Measurements from ENCODE around the gene MTX1. TPM values are rescaled to one million over a fixed set of nuclear protein-coding genes. Genes with fewer than 3 reads are reported as not detected.
A peak's percentile ranks its signal among the peaks of the same experiment; 100 is the strongest.

The MTX1 gene
- total RNA-seq, 1 donor = 42.7 TPM

- H3K4me2 ChIP-seq (ENCODE audit: insufficient read depth, low read length) = peak overlapping the region; percentile 89
- H3K27ac ChIP-seq (ENCODE audit: low read depth, low read length) = peak overlapping the region; percentile 80
- peaks cover 26% of the 10 kb centered on the region for H3K36me3 ChIP-seq (ENCODE audit: insufficient read depth, low read length)
- H2AFZ ChIP-seq (ENCODE audit: low read length) = peak overlapping the region; percentile 88
- peaks cover 22% of the 10 kb centered on the region for H3K79me2 ChIP-seq (ENCODE audit: insufficient read depth, low read length)
- no peaks in the 10 kb centered on the region for H3K27me3 ChIP-seq (ENCODE audit: insufficient read depth, low read length)
- H3K4me3 ChIP-seq (ENCODE audit: insufficient read depth, low read length) = peak overlapping the region; percentile 87
- peaks cover 14% of the 10 kb centered on the region for H4K20me1 ChIP-seq (ENCODE audit: insufficient read depth, low read length)
- DNase-seq (ENCODE audit: insufficient read length, low spot score, missing footprints) = peak; percentile 46
- H3K9me3 ChIP-seq (ENCODE audit: low read depth, low read length) = no peaks in the 10 kb centered on the region
- no peak for TF ChIP-seq CTCF (IDR thresholded peaks at IDR 0.05; ENCODE audit: extremely low read depth, low read depth, low read length)
- peaks cover 21% of the 10 kb centered on the region for H3K4me1 ChIP-seq (ENCODE audit: insufficient read depth, low read length)
Measured at GRCh38 chr1:155171836-155172731, 36.4 kb upstream of the MTX1 start.

- peak within 1 kb of the TSS; percentile 88 for H2AFZ ChIP-seq (ENCODE audit: low read length)
- H3K4me3 ChIP-seq (ENCODE audit: insufficient read depth, low read length) = peak within 1 kb of the TSS; percentile 87
- peaks cover 22% of the 10 kb centered on the region for H3K79me2 ChIP-seq (ENCODE audit: insufficient read depth, low read length)
- H4K20me1 ChIP-seq (ENCODE audit: insufficient read depth, low read length) = peaks cover 14% of the 10 kb centered on the region
- TF ChIP-seq CTCF (IDR thresholded peaks at IDR 0.05; ENCODE audit: extremely low read depth, low read depth, low read length) = peak; percentile 98
- peaks cover 17% of the 10 kb centered on the region for H3K4me1 ChIP-seq (ENCODE audit: insufficient read depth, low read length)
- H3K27me3 ChIP-seq (ENCODE audit: insufficient read depth, low read length) = no peaks in the 10 kb centered on the region
- H3K36me3 ChIP-seq (ENCODE audit: insufficient read depth, low read length) = peaks cover 26% of the 10 kb centered on the region
- no peaks in the 10 kb centered on the region for H3K9me3 ChIP-seq (ENCODE audit: low read depth, low read length)
- peak; percentile 100 for DNase-seq (ENCODE audit: insufficient read length, low spot score, missing footprints)
- H3K27ac ChIP-seq (ENCODE audit: low read depth, low read length) = peak within 1 kb of the TSS; percentile 80
- H3K4me2 ChIP-seq (ENCODE audit: insufficient read depth, low read length) = peak within 1 kb of the TSS; percentile 89
Measured at GRCh38 chr1:155172732-155173477, 35.6 kb upstream of the MTX1 start, which contains the start of gene KRTCAP2. Gene KRTCAP2 (minus strand): TSS chr1:155173304. CDS start chr1:155173224, 80 bp downstream.

GRCh38 chr1:155173478-155174323, 34.8 kb upstream of the MTX1 start, which contains the start of gene TRIM46:
Gene TRIM46 (plus strand): TSS chr1:155173849. CDS start chr1:155173967, 118 bp downstream.
- TF ChIP-seq CTCF (IDR thresholded peaks at IDR 0.05; ENCODE audit: extremely low read depth, low read depth, low read length) = no peak
- H3K9me3 ChIP-seq (ENCODE audit: low read depth, low read length) = no peaks in the 10 kb centered on the region
- peak within 1 kb of the TSS; percentile 80 for H3K27ac ChIP-seq (ENCODE audit: low read depth, low read length)
- peak within 1 kb of the TSS; percentile 87 for H3K4me3 ChIP-seq (ENCODE audit: insufficient read depth, low read length)
- H4K20me1 ChIP-seq (ENCODE audit: insufficient read depth, low read length) = peaks cover 11% of the 10 kb centered on the region
- peak within 1 kb of the TSS; percentile 88 for H2AFZ ChIP-seq (ENCODE audit: low read length)
- peaks cover 22% of the 10 kb centered on the region for H3K79me2 ChIP-seq (ENCODE audit: insufficient read depth, low read length)
- no peaks in the 10 kb centered on the region for H3K27me3 ChIP-seq (ENCODE audit: insufficient read depth, low read length)
- H3K4me2 ChIP-seq (ENCODE audit: insufficient read depth, low read length) = peak within 1 kb of the TSS; percentile 89
- H3K4me1 ChIP-seq (ENCODE audit: insufficient read depth, low read length) = peaks cover 17% of the 10 kb centered on the region
- peaks cover 23% of the 10 kb centered on the region for H3K36me3 ChIP-seq (ENCODE audit: insufficient read depth, low read length)
- DNase-seq (ENCODE audit: insufficient read length, low spot score, missing footprints) = peak; percentile 93

Data from osteoblast (primary cell).